Thoracic aorta (tissue), 2 donors: ENCODE measurements around the gene EEF2K. TPM values are rescaled to one million over a fixed set of nuclear protein-coding genes. Genes with fewer than 3 reads are reported as not detected.
"Not testable (repeated sequence)": the region's sequence is repeated elsewhere in the genome, so short reads cannot be mapped to it uniquely, and the experiment has no call there.

Source experiments
- ATAC-seq: fragments of 150-250 bp; one replicate; pipeline ENCODE4 v1.8.0; 2017; ENCODE audit warnings: low read depth; ENCODE audit not compliant: insufficient number of reproducible peaks, low FRiP score
- DNase-seq: peaks from one replicate; pipeline ENCODE4 v3.0.0-alpha.2; 2020; ENCODE audit warnings: low spot score
- H3K27ac ChIP-seq, 2 donors: fragments of 200-600 bp; sonication (generic); 1 replicate in 1 of 2; 2 replicates in 1 of 2; pipeline ENCODE4 v1.5.1; 2016; ENCODE audit warnings: mild to moderate bottlenecking in 2 of 2, moderate library complexity in 2 of 2
- H3K27me3 ChIP-seq: fragments of 200-600 bp; sonication (generic); replicated peaks from 2 replicates; pipeline ENCODE4 v1.6.0; 2016; ENCODE audit warnings: mild to moderate bottlenecking; ENCODE audit not compliant: insufficient read depth
- H3K36me3 ChIP-seq: fragments of 200-600 bp; sonication (generic); one replicate; pipeline ENCODE4 v1.5.1; 2016
- H3K4me1 ChIP-seq, 2 donors: fragments of 200-600 bp; sonication (generic); 1 replicate in 1 of 2; 2 replicates in 1 of 2; pipeline versions ENCODE4 v1.5.1 to v1.6.0; 2016; ENCODE audit warnings: low read depth in 2 of 2, mild to moderate bottlenecking in 1 of 2; ENCODE audit not compliant: control insufficient read depth in 1 of 2
- H3K4me3 ChIP-seq: fragments of 200-600 bp; sonication (generic); 2 replicates; pipeline ENCODE4 v1.5.1; 2016; ENCODE audit warnings: mild to moderate bottlenecking
- H3K9me3 ChIP-seq: fragments of 200-600 bp; sonication (generic); 2 replicates; pipeline ENCODE4 v1.5.1; 2016
- CTCF ChIP-seq: fragments of 200-600 bp; sonication (generic); IDR thresholded peaks from one replicate; pipeline ENCODE4 v1.5.1; 2019; ENCODE audit warnings: antibody characterized with exemption
- total RNA-seq, 2 donors: library from RNA; depleted of rRNA; stranded (reverse); fragments of >200 nt; gene quantifications; one replicate each; pipeline versions ENCODE4 v1.1.0 to v1.2.3, GENCODE V29; 2016

Gene EEF2K
- total RNA-seq, 2 donors from 2014 or later, result 35.1 to 38.2 TPM

DNA sequence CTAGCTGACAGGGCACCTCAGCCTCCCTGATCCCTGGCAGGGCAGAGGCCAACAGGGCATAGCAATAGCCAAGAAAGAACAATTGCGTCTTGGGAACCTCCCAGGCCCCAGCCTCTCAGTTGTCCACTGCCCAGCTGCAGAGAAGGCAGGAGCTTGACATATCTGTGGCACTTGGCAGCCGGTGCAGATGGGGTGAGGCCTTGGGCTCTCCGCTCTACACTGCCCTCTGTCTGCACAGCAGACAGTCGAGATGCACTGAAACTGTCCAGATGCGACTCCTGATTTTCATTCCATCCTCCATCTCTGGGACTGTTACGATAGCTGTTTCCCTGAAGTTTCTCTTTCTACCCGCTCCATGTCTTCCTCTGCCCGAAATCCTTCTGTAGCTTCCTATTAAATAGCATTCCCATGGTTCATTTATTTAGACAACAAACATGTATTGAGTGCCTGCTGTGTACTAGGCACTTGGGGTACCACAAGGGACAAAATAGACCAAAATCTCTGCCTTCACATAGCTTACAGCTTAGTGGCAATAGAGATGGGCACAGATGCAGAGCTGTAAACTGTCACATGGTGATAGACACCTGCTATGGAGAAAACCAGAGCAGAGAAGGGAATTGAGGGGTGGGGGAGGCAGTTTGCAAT is 94.5 kb downstream of the EEF2K start:
- Histone ChIP-seq H3K9me3 (no peaks in the 10 kb centered on the region), H3K4me1 (peaks cover 0 to 21% of the 10 kb centered on the region in 2 donors), H3K4me3 (no peak overlapping the region), H3K27me3 (no peaks in the 10 kb centered on the region), H3K27ac (no peak overlapping the region), H3K36me3 (peaks cover 7% of the 10 kb centered on the region)
- DNase-seq (no peak), ATAC-seq (no peak)
- peak; percentile 21 for TF ChIP-seq CTCF

DNA sequence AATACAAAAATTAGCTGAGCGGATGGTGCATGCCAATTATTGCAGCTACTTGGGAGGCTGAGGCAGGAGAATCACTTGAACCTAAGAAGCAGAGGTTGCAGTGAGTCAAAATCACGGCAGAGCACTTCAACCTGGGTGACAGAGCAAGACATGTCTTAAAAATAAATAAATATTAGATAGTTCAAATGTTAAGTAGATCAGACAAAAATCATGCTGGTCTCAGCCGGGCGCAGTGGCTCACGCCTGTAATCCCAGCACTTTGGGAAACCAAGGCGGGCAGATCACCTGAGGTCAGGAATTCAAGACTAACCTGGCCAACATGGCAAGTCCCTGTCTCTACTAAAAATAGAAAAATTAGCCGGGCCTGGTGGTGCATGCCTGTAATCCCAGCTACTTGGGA is 95.3 kb downstream of the EEF2K start:
- not testable (repeated sequence) for H3K27ac ChIP-seq, H3K36me3 ChIP-seq, H3K27me3 ChIP-seq, H3K9me3 ChIP-seq, H3K4me3 ChIP-seq, ATAC-seq, DNase-seq
- peaks cover 0 to 17% of the 10 kb centered on the region in 2 donors for H3K4me1 ChIP-seq

DNA sequence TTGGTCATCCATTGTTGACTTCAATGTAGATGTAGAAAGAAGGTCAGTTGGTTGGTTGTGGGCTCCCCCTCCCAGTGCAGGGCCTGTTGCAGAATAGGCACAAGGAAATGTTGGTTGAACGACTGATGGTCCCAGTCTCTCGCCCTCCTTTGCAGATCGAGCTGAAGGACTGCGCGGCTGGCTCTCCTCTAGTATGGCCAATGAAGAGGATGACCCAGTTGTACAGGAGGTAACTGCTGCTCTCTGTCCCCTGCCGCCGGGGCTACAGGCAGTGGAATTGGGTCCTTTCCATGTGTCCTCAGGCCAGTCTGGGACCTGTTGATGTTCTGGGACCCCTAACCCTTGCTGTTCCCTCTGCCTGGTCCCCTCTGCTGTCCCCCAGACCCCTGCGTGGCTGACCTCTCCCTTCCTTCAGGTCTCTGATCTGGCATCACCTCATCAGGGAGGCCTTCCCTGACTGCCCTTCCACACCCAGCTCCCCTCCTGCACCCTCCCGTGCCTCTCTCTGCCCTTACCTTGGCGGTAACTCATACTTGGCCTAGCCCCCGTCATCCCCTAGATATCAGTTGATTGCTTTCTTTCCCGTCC is 96.8 kb downstream of the EEF2K start:
- Histone ChIP-seq H3K27me3 (no peaks in the 10 kb centered on the region), H3K27ac (no peak overlapping the region), H3K9me3 (no peaks in the 10 kb centered on the region), H3K4me1 (peaks cover 0 to 14% of the 10 kb centered on the region in 2 donors), H3K4me3 (no peak overlapping the region), H3K36me3 (peaks cover 21% of the 10 kb centered on the region)
- ATAC-seq, result no peak
- TF ChIP-seq CTCF, result no peak
- no peak for DNase-seq

DNA sequence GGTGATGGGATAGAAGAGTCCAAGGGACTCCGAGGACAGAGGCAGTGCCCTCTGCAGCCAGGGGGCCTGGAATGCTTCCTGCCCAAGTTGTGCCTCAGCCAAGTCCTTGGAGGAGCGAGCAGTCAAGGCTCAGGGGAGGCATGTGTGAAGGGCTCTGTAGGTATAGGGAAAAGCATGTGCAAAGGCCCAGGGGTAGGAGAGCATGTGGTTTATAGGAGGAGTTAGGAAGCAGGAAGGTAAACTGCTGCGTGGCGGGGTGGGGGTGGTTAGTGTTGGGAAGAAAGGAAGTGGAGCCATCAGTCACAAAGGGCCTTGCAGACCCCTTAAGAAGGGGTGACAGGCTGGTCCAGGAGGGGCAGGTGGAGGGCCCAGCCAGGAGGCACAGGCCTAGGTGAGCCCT is 98.3 kb downstream of the EEF2K start:
- DNase-seq, result no peak
- Histone ChIP-seq H3K9me3 (no peaks in the 10 kb centered on the region), H3K4me1 (peaks cover 0 to 13% of the 10 kb centered on the region in 2 donors), H3K27me3 (no peaks in the 10 kb centered on the region), H3K27ac (no peak overlapping the region), H3K36me3 (peaks cover 35% of the 10 kb centered on the region), H3K4me3 (no peak overlapping the region)
- TF ChIP-seq CTCF, result no peak
- no peak for ATAC-seq

DNA sequence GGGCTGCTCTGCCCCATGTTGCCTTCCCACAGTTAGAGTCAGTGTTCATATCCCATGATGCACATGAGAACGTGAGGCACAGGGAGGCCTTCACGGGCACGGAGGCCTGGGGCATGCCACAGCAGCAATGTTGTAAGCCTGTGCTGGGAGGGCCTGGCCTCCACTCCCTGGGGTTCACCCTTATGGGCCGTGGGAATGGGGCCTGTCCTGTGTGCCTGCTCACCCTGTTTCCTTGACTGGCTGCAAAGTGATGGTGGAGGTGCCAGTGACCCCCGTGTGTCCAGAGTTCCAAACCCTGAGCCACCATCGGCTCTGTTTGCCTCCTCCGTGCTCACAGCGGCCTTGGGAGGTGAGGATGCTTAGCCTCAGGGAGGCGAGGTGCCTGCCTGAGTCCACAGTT is 100.7 kb downstream of the EEF2K start:
- H3K4me1 ChIP-seq, result no peaks in the 10 kb centered on the region
- ATAC-seq, result no peak
- H3K4me3 ChIP-seq, result no peak overlapping the region
- no peak for TF ChIP-seq CTCF
- no peak overlapping the region for H3K27ac ChIP-seq
- no peaks in the 10 kb centered on the region for H3K27me3 ChIP-seq
- no peaks in the 10 kb centered on the region for H3K9me3 ChIP-seq
- DNase-seq, result no peak
- H3K36me3 ChIP-seq, result peaks cover 51% of the 10 kb centered on the region
